Coronary artery (tissue), 2 donors: ENCODE data around the gene CCNL2.

Source experiments
- DNase-seq: peaks from one replicate; pipeline ENCODE4 v3.0.0-alpha.2; 2017; ENCODE audit warnings: low spot score
- H3K27ac ChIP-seq, 2 donors: fragments of 200-600 bp; sonication (generic); one replicate each; pipeline ENCODE4 v1.5.1; 2016 to 2019
- H3K4me3 ChIP-seq: fragments of 200-600 bp; sonication (generic); 2 replicates; pipeline ENCODE4 v1.5.1; 2016; ENCODE audit warnings: mild to moderate bottlenecking, moderate library complexity
- CTCF ChIP-seq: fragments of 200-600 bp; sonication (generic); IDR thresholded peaks from one replicate; pipeline ENCODE4 v1.5.1; 2019; ENCODE audit warnings: antibody characterized with exemption

The CCNL2 gene

GRCh38 chr1:1377540-1378205 lies 21.5 kb downstream of the CCNL2 start:
- no peak for TF ChIP-seq CTCF
- DNase-seq, result no peak
- H3K4me3 ChIP-seq, result no peak overlapping the region
- no peak overlapping the region for H3K27ac ChIP-seq

DNA sequence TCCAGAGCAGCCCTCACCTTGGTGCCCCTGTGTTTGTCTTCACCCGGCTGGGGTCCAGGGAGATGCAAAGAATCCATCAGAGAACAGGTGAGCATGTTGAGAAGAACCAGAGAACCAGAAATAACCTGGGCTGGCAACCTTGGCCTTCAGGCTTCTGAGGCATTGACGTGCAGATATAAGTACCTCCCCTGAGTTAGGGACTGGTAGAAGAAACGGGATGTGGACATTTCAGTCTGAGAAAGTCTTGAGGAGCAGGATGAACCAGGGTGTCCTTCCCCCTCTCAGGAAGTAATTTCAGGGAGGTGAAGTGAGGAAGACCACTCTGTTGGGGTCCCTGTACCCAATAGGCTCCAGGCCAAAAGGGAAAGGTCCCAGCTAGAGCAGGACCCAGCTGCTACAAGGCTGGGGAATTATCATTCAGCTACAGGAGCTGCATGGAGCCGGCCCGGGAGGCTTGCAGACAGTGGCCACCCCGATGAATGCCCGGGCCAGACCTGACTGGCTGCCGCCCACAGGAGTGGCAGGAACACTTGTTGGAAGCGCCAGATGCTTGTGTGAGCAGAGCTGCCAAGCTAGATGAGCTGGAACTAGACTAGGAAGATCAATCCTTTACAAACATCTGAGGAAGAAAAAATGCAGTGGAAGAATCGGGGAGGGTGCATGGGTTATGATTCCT lies 22.4 kb downstream of the CCNL2 start:
- no peak for DNase-seq
- Histone ChIP-seq H3K4me3 (no peak overlapping the region), H3K27ac (no peak overlapping the region)
- no peak for TF ChIP-seq CTCF

GRCh38 chr1:1374929-1375662 lies 24.0 kb downstream of the CCNL2 start, which contains the start of gene AURKAIP1:
Gene AURKAIP1, minus strand, starts transcription at chr1:1375207. Its CDS starts 451 bp downstream, at chr1:1374756.
- peak; percentile 100 for DNase-seq
- TF ChIP-seq CTCF, result no peak
- peak within 1 kb of the TSS; percentile 100 for H3K4me3 ChIP-seq
- peak within 1 kb of the TSS; percentile 85 to 97 for H3K27ac ChIP-seq

DNA sequence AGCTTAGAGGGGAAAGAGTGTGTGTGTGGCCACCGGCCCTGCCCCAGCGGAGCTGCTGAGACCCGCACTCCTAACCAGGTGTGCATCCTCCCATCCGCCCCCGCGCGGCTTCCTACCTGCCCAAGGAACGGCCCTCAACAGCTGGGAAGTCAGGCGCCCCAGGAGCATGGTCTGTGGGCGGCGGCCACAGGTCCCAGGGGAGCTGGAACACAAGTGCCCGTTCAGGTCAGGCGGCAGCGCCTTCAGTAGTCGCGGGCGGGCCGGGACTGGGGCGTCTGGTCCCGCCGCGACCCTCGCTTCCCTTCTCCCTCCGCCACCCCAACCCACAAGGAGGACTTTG lies 24.6 kb downstream of the CCNL2 start:
- Histone ChIP-seq H3K27ac (peak overlapping the region; percentile 85 to 97), H3K4me3 (peak overlapping the region; percentile 100)
- no peak for DNase-seq
- no peak for TF ChIP-seq CTCF

DNA sequence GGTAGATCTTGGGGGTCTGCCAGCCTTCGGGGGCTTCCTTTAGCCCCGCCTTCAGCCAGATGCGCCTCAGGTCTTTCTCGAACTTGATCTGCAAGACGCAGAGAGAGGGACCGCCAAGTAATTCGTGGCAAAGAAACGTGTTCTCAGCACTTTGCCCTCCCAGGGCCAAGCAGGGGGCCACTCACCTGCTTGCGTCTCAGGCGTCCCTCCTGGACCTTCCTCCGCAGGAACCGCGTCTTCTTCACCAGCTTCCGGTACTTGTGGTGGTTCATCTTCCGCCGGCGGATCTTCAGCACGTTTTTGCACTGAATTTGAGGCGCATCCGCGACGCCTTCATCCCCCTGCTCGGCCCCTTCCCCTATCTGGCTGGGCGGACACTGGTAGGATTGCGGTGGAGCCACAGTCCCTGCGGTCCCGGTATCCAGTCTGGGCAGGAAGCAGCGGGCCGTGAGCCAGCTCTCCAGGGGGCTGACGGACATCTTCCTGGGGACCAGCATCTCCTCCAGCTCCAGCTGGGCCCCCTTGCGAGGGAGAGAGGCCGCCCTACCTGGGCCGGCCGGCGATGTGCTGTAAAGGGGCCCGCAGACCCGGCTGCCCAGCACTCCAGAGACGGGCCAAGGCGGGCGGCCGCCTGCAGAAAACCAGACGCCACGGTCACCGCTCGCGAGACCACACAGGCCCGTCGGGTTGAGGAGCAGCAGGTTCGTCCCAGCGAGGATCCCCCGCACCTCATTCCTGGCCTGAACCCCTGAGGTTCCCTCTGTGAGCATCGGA lies 25.1 kb downstream of the CCNL2 start:
- DNase-seq, result no peak
- Histone ChIP-seq H3K27ac (peak overlapping the region; percentile 85 to 97), H3K4me3 (peak overlapping the region; percentile 100)
- TF ChIP-seq CTCF, result no peak

- no peak for TF ChIP-seq CTCF
- Histone ChIP-seq H3K4me3 (no peak overlapping the region), H3K27ac (no peak overlapping the region)
- no peak for DNase-seq
Observed at GRCh38 chr1:1373051-1373814, 25.9 kb downstream of the CCNL2 start.
